SIG-M5 (cell line): ENCODE data around the gene ZFP82.

ENCODE experiments used
- DNase-seq: peaks from one replicate; lab custom pipeline; 2025; lab: John Stamatoyannopoulos, UW

Gene ZFP82

DNA sequence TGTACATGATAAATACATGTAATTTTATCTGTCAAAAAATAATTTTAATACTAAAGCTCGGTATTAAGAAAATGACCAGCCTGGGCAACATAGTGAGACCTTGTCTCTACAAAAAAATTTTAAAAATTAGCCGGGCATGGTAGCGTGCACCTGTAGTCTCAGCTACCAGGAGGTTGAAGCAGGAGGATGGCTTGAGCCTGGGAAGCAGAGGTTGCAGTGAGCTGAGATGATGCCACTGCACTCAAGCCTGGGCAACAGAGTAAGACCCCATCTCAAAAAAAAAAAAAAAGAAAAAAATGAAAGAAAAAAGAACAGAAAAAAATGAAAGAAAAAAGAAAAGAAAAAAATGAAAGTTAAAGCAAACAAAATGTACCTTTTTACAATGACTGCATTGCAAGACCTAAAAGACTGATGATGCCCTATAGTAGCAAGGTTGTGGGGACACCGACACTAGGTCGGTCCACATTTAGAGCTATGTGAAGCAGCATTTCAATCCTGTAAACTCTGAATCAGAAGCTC lies 44.7 kb downstream of the ZFP82 start:
- DNase-seq = no peak

DNA sequence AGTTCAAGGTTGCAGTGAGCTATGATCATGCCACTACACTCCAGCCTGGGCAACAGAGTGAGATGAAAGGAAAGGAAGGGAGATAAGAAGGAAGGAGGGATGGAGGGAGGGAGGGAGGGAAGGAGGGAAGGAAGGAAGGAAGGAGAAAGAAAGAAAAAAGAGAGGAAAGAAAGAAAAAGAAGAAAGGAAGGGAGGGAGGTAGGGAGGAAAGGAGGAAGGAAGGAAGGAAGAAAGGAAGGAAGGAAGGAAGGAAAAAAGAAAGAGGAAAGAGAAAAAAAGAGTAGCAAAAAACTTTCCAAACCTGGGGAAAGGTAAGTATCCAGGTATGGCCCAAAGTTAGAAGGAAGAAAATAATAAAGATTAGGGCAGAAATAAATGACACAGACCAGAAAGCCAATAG lies 46.6 kb downstream of the ZFP82 start:
- DNase-seq = no peak

DNA sequence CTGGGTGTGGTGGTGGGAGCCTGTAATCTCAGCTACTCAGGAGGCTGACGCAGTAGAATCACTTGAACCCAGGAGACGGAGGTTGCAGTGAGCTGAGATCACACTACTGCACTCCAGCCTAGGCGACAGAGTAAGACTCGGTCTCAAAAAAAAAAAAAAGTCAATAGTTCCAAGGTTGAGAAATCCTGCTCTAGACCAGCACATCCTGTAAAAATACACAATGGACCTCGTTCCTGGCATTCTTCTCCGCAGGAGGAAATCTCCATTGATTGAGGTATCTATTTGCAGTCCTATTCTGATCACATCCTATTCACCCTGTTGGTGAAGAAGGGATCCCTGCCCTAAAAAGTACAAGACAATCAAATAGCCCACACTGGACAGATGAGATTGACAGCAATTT lies 54.6 kb downstream of the ZFP82 start:
- DNase-seq = no peak
